ENCODE results near the gene COL20A1.
A peak's percentile ranks its signal among the peaks of the same experiment; 100 is the strongest.

The COL20A1 gene

DNA sequence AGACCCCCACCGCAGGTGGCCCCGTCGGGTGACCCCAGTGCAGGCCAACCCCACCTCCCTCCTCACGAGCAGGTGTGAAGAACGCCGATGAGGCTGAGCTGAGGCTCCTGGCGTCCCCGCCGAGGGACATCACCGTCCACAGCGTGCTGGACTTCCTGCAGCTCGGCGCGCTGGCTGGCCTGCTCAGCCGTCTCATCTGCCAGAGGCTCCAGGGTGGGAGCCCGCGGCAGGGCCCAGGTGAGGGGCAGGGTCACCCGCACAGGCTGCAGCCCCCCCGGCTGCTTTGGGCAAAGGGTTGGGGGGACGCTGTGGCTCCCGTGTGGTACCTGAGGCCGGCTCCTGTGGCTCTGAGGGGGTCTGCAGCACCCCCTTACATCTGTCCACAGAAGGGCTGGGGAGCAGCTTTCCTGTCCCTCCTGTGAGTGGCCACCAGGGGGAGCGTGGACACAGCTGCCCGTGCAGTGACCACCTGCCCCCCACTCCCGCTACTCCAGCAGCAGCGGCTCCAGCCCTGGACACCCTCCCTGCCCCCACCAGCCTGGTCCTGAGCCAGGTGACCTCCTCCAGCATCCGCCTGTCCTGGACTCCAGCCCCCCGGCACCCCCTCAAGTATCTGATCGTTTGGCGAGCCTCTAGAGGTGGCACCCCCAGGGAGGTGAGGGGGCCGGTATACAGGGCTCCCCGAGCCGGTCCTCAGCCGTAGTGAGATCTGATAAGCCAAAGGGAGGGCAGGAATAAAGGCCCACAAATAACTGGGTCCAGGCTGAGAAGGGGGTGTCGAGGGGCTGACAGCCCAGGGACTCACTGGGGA is 16.5 kb downstream of the COL20A1 start:
- DNase-seq = peak; percentile 14

DNA sequence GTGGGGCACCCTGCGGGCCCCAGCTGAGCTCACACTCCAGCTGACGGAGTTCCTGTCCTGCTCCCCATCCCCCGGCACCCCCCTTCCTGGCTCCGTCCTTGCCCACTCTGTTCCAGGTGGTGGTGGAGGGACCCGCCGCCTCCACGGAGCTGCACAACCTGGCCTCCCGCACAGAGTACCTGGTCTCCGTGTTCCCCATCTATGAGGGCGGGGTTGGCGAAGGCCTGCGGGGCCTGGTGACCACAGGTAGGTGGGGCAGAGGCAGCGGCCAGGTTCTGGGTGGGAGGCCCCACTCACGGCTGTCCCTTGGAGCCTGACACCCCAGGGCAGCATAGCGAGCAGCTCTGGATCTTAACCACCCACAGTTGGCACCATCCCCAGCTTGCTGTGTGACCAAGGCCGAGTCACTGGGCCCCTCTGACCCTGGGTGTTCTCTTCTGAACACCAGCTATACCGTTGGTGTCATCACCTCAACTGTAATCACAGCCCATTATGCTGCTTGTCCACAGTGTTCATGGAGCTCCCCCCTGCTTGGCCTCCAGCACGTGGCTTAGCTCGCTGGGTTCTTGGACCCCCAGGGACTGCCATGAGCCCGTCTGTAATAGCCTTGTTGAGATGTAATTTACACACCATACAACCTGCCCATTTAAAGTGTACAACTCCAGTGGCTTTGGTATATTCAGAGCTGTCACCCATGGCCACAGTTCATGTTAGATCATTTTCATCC is 17.4 kb downstream of the COL20A1 start:
- no peak for DNase-seq

GRCh38 chr20:63311186-63311832 is 18.3 kb downstream of the COL20A1 start:
- DNase-seq = no peak

DNA sequence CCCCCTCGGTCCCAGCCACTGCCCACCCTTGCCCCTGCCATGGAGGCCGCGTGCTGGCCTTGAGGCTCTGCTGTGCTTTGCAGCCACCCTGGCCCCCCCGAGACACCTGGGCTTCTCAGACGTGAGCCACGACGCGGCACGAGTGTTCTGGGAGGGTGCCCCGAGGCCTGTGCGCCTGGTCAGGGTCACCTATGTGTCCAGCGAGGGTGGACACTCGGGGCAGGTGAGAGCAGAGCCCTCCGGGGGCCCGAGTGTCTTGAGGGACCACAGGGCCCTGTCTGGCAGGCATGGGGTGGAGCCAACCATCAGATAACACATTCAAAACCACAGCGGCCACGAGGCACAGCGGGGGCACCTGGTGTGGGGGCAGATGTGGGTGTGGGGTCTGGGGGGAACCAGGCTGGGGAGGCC is 18.9 kb downstream of the COL20A1 start:
- DNase-seq = no peak

GRCh38 chr20:63312273-63312672 is 19.3 kb downstream of the COL20A1 start:
- DNase-seq = no peak

DNA sequence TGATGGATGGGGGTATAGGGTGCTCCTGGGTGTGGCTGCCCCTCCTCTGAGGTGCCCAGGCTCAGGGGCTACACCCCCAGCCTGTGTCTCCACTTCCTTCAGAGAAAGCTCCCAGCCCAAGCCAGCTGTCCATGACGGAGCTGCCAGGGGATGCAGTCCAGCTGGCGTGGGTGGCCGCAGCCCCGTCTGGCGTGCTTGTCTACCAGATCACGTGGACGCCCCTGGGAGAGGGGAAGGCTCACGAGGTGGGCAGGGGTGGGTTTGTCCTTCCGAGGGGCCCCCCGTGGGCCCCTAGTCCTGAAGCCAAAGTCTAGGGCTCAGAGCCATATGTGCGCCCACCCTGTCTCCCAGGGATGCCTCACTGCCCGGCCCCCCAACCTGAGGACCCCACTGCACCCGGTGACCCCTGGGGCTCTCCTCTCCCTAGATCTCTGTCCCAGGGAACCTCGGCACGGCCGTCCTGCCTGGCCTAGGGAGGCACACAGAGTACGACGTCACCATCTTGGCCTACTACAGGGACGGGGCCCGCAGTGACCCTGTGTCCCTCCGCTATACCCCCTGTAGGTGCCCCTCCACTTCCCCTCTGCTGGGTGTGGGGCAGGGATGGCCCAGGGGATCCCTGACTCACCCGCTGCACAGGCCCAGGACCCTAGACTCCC is 19.8 kb downstream of the COL20A1 start:
- DNase-seq = no peak

DNA sequence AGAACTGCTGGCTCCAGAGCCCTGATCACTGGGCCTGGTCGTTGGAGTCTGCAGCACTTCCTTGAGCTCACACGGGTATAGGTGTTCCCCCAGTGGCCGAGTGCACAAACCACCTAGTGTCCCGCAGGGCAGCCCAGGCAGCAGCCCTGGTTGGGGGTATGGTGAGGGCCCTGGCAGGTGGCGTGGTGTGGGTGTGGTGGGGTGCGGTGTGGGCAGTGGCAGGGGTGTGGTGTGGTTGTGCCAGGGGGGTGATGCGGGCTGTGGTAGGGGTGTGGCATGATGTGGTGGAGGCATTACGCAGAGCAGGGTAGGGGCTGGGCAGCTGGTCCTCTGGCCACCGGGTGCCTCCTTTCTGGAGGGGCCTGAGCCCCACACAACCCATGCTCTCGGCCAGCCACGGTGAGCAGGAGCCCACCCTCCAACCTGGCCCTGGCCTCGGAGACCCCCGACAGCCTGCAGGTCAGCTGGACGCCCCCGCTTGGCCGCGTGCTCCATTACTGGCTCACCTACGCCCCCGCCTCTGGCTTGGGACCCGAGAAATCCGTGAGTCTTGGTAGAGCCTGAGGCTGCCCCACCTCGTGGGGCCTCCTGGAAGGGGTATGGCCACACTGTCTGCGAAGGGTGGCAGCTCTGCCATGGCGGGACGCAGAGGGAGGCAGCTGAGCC is 20.5 kb downstream of the COL20A1 start:
- DNase-seq = no peak

DNA sequence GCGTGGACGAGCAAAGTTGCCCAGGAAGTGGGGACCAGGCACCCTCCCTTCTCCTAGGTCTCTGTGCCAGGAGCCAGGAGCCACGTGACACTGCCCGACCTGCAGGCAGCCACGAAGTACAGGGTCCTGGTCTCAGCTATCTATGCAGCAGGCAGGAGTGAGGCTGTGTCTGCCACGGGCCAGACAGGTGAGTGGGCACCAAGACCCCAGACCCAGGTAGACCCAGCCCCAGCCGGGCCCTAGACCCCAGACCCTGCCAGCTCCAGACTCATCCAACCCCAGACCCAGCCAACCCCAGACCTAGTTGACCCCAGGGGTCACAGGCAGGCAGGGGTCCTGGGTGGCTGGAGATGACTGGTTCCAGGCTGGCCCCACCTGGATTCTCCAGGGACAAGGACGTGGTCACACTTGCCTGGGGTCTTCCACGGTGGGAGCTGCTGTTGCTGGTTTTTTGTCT is 21.1 kb downstream of the COL20A1 start:
- DNase-seq = no peak

DNA sequence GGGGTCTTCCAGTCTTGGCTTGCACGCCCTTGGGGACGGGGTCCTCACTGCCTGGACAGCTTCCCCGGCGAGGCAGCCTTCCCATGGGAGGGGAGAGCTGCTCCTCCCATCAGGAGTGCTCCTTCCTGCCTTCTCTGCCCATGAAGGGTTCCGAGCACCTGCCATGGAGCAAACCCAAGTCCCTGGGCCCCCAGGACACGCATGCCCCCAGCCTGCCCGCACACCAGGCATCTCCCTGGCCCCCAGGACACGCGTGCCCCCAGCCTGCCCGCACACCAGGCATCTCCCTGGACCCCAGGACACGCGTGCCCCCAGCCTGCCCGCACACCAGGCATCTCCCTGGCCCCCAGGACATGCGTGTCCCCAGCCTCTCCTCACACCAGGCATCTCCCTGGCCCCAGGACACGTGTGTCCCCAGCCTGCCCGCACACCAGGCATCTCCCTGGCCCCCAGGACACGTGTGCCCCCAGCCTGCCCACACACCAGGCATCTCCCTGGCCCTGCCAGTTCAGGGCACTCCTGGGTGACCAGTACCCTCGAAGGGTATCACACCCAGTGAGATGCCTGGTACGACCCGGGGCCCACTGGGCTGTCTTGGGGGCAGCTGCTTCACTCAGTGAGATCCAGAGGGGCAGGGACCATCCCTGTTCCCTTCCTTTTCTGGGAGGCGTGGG is 21.7 kb downstream of the COL20A1 start:
- no peak for DNase-seq

- no peak for DNase-seq
These were observed 22.3 kb downstream of the COL20A1 start for GRCh38 chr20:63315240-63315689.

DNA sequence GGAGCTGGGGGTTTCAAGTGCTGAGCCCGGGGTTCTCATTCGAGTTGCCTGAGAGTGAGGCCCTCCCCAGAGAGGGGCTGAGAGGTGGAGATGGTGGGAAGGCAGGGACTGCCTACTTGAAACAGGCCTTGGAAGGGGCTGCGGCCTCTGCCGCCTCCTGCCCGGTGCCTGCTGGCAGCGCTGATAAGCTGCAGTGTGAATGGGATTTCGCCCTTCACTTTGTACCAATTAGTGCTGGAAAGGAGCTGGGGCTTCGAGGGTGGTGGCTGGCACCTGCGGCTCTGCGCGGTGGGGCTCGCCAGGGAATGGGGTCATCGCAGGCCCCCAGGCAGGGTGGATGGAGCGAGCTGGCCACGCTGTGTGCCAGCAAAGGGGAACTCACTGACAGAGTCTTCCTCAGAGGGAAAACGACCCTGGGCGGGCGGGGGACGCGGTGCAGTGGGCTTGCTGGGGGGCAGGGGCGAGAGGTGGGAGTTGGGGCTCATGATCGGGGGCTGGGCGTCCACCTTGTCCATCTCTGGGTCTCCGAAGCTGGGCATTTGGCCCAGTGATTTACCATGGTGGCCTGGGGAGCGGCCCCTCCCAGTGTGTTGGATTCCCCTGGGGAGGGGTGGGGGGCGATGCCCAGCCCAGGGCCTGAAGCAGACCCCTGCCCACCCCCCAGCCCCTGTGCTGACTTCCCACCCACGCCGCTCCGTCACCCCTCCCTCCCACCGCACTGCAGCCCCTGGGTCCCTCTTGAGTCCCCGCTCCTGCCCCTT is 22.9 kb downstream of the COL20A1 start:
- DNase-seq = no peak

DNA sequence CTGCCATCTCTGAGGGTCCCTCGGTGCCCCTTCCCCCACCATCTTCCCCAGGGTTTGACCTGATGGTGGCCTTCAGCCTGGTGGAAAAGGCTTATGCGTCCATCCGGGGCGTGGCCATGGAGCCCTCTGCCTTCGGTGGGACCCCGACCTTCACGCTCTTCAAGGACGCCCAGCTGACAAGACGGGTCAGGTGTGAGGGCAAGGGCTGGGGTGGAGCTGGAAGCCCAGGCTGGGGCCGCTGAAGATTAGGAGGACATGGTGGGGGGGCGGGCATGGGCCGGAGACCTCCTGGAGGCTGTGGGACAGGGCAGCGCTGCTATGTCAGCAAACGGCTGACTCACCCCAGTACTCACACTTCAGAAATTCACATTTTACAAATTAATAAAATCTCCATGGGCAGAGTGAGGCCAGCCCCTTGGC is 23.5 kb downstream of the COL20A1 start:
- no peak for DNase-seq

DNA sequence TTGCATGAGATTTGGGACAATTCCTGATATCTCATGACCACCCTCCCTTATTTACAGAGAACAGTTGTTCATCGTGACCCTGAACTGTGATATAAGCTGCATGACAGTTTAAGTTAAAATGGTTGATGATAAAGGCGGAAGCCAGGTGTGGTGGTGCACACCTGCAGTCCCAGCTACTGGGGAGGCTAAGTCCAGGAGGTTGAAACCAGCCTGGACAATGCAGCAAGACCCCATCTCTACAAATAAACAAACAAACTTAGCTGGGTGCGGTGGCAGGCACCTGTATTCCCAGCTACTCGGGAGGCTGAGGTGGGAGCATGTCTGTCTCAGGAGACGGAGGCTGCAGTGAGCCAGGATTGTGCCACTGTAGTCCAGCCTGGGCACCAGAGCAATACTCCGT is 24.1 kb downstream of the COL20A1 start:
- DNase-seq = no peak

GRCh38 chr20:63317601-63318291 is 24.8 kb downstream of the COL20A1 start:
- no peak for DNase-seq

- DNase-seq = no peak
These were observed 25.6 kb downstream of the COL20A1 start for GRCh38 chr20:63318391-63319163.

- DNase-seq = no peak
These were observed 26.4 kb downstream of the COL20A1 start for GRCh38 chr20:63319164-63320040.

GRCh38 chr20:63320041-63320511 is 27.1 kb downstream of the COL20A1 start:
- no peak for DNase-seq

- no peak for DNase-seq
These were observed 27.7 kb downstream of the COL20A1 start for GRCh38 chr20:63320616-63321147.
